Small intestine (tissue), 7 donors: Measurements from ENCODE around the gene JSRP1. TPM values are rescaled to one million over a fixed set of nuclear protein-coding genes. Genes with fewer than 3 reads are reported as not detected.

Experiments used
- DNase-seq, 2 donors: peaks; one replicate each; pipeline versions ENCODE4 v3.0.0 to v3.0.0-alpha.2; 2013
- FAIRE-seq: peaks from 2 replicates; lab custom pipeline; 2012; peaks lifted over from hg19 to GRCh38; lab: Jason Lieb, UNC
- H3K27ac ChIP-seq, 3 donors: one replicate each; pipeline ENCODE4 v1.5.1; 2013; ENCODE audit warnings: low read length in 2 of 3, mild to moderate bottlenecking in 2 of 3, control low read depth in 1 of 3, inconsistent platforms in 1 of 3, low read depth in 1 of 3, moderate library complexity in 1 of 3
- H3K27me3 ChIP-seq, 3 donors: one replicate each; pipeline ENCODE4 v1.6.1; 2013; ENCODE audit warnings: low read length in 3 of 3, inconsistent platforms in 1 of 3; ENCODE audit not compliant: control insufficient read depth in 3 of 3, insufficient read depth in 3 of 3
- H3K36me3 ChIP-seq, 3 donors: one replicate each; pipeline ENCODE4 v1.6.1; 2013; ENCODE audit warnings: low read length in 3 of 3, inconsistent platforms in 1 of 3, low read depth in 1 of 3, mild to moderate bottlenecking in 1 of 3, moderate library complexity in 1 of 3; ENCODE audit not compliant: control insufficient read depth in 3 of 3, insufficient read depth in 2 of 3
- H3K4me1 ChIP-seq, 3 donors: one replicate each; pipeline ENCODE4 v1.6.1; 2013; ENCODE audit warnings: low read length in 2 of 3, inconsistent platforms in 1 of 3, low read depth in 1 of 3, mild to moderate bottlenecking in 1 of 3, moderate library complexity in 1 of 3; ENCODE audit not compliant: control insufficient read depth in 3 of 3, insufficient read depth in 2 of 3
- H3K4me3 ChIP-seq, 3 donors: one replicate each; pipeline ENCODE4 v1.5.1; 2013; ENCODE audit warnings: low read length in 3 of 3, control low read depth in 1 of 3, inconsistent platforms in 1 of 3, low read depth in 1 of 3, mild to moderate bottlenecking in 1 of 3, moderate library complexity in 1 of 3
- H3K9me3 ChIP-seq, 2 donors: one replicate each; pipeline ENCODE4 v1.6.1; 2013; ENCODE audit warnings: low read depth in 1 of 2, low read length in 1 of 2; ENCODE audit not compliant: control insufficient read depth in 2 of 2, insufficient read depth in 1 of 2
- WGBS, 3 donors: extraction: QIAGEN DNeasy Blood & Tissue Kit; methylation state at CpG; one replicate each; pipeline ENCODE4 v1.1.7; 2013; 5-methylcytosine and 5-hydroxymethylcytosine counted together
- polyA plus RNA-seq, 4 donors: library from polyadenylated mRNA; stranded (reverse) in 3 of 4; unstranded in 1 of 4; fragments of 200-250 nt in 3 of 4; fragments of 120-200 nt in 1 of 4; gene quantifications; one replicate each; pipeline versions ENCODE4 v1.2.1 to v1.2.3, GENCODE V29; 2013
- donor health status: healthy with polysubstance abuse.
- donor health status: control.
- donor health status: control.
- donor health status: Bipolar disorder and iron deficiency.
- donor health status: healthy.

The JSRP1 gene
- polyA plus RNA-seq, 4 donors, result 0.69 to 2.4 (median 1.6) TPM

- DNase-seq (peak; percentile 76 to 92), FAIRE-seq (no peak)
- peaks cover 5 to 34% (median 6%) of the 10 kb centered on the region in 3 donors for H3K4me1 ChIP-seq
- peak overlapping the region; percentile 96 to 99 (median 98) for H3K27ac ChIP-seq
- no peaks in the 10 kb centered on the region for H3K9me3 ChIP-seq
- H3K27me3 ChIP-seq, result no peaks in the 10 kb centered on the region
- 0 to 1% (median 0%) methylated on average over 32 to 88 of the region's 88 CpGs for WGBS, 3 donors
- peaks cover 2 to 43% (median 13%) of the 10 kb centered on the region in 3 donors for H3K36me3 ChIP-seq
- peak overlapping the region; percentile 93 to 100 (median 100) for H3K4me3 ChIP-seq
Measured at GRCh38 chr19:2270423-2271233, 14.4 kb upstream of the JSRP1 start.

- H3K36me3 ChIP-seq, result peaks cover 2 to 39% (median 13%) of the 10 kb centered on the region in 3 donors
- DNase-seq (peak in 1 of 2 donors; percentile 46), FAIRE-seq (no peak)
- peak overlapping the region; percentile 93 to 100 (median 100) for H3K4me3 ChIP-seq
- peaks cover 5 to 34% (median 6%) of the 10 kb centered on the region in 3 donors for H3K4me1 ChIP-seq
- H3K27me3 ChIP-seq, result no peaks in the 10 kb centered on the region
- 0% methylated on average over 14 to 30 of the region's 30 CpGs for WGBS, 3 donors
- peak overlapping the region; percentile 96 to 99 (median 98) for H3K27ac ChIP-seq
- H3K9me3 ChIP-seq, result no peaks in the 10 kb centered on the region
Measured at GRCh38 chr19:2270157-2270422, 13.9 kb upstream of the JSRP1 start.

GRCh38 chr19:2269244-2270156 lies 13.3 kb upstream of the JSRP1 start:
- FAIRE-seq, result no peak
- peak overlapping the region; percentile 93 to 100 (median 100) for H3K4me3 ChIP-seq
- WGBS, 3 donors, result 0 to 1% (median 1%) methylated on average over 45 to 103 of the region's 103 CpGs

GRCh38 chr19:2268861-2269243 lies 12.6 kb upstream of the JSRP1 start:
- Histone ChIP-seq H3K27ac (peak overlapping the region in 2 of 3 donors; percentile 24 to 56), H3K4me3 (peak overlapping the region; percentile 51 to 66 (median 53)), H3K4me1 (peaks cover 5 to 31% (median 5%) of the 10 kb centered on the region in 3 donors), H3K27me3 (no peaks in the 10 kb centered on the region), H3K36me3 (peaks cover 2 to 29% (median 13%) of the 10 kb centered on the region in 3 donors), H3K9me3 (no peaks in the 10 kb centered on the region)
- no peak for DNase-seq
- no peak for FAIRE-seq
- WGBS, 3 donors, result 1 to 2% (median 2%) methylated on average over 16 to 19 of the region's 19 CpGs

More at GRCh38 chr19:2269244-2270156, 13.3 kb upstream of the JSRP1 start:
- Histone ChIP-seq H3K27ac (peak overlapping the region; percentile 96 to 99 (median 98)), H3K36me3 (peaks cover 2 to 36% (median 13%) of the 10 kb centered on the region in 3 donors), H3K27me3 (no peaks in the 10 kb centered on the region), H3K4me1 (peaks cover 5 to 34% (median 6%) of the 10 kb centered on the region in 3 donors), H3K9me3 (no peaks in the 10 kb centered on the region)
- DNase-seq, result peak; percentile 97 to 98

GRCh38 chr19:2268480-2268830 lies 12.2 kb upstream of the JSRP1 start:
- Histone ChIP-seq H3K36me3 (peaks cover 2 to 25% (median 12%) of the 10 kb centered on the region in 3 donors), H3K27me3 (no peaks in the 10 kb centered on the region), H3K9me3 (no peaks in the 10 kb centered on the region), H3K4me1 (peaks cover 4 to 27% (median 5%) of the 10 kb centered on the region in 3 donors), H3K27ac (no peak overlapping the region), H3K4me3 (no peak overlapping the region)
- FAIRE-seq (no peak), DNase-seq (no peak)
- 83 to 92% (median 85%) methylated on average over 4 of the region's 4 CpGs for WGBS, 3 donors

- no peak overlapping the region for H3K4me3 ChIP-seq
- peak; percentile 30 to 90 for DNase-seq
- H3K4me1 ChIP-seq, result peaks cover 0 to 9% (median 0%) of the 10 kb centered on the region in 3 donors
- no peak for FAIRE-seq
- no peaks in the 10 kb centered on the region for H3K27me3 ChIP-seq
- peaks cover 0 to 5% (median 0%) of the 10 kb centered on the region in 3 donors for H3K36me3 ChIP-seq
- no peaks in the 10 kb centered on the region for H3K9me3 ChIP-seq
- peak overlapping the region in 1 of 3 donors; percentile 59 for H3K27ac ChIP-seq
- WGBS, 3 donors, result 32 to 39% (median 33%) methylated on average over 17 to 18 of the region's 18 CpGs
Measured at GRCh38 chr19:2266183-2266993, 10.2 kb upstream of the JSRP1 start.

GRCh38 chr19:2261438-2262172 lies 5.4 kb upstream of the JSRP1 start:
- Histone ChIP-seq H3K4me1 (no peaks in the 10 kb centered on the region), H3K4me3 (no peak overlapping the region), H3K9me3 (no peaks in the 10 kb centered on the region), H3K36me3 (no peaks in the 10 kb centered on the region), H3K27me3 (peaks cover 0 to 4% (median 0%) of the 10 kb centered on the region in 3 donors), H3K27ac (no peak overlapping the region)
- FAIRE-seq (no peak), DNase-seq (peak; percentile 57 to 62)
- 70 to 71% (median 71%) methylated on average over 7 of the region's 7 CpGs for WGBS, 3 donors
